HEK293T (cell line): ENCODE data around the gene PACC1.

Experiments used
- ARNT ChIP-seq: fragments of 450-650 bp; IDR thresholded peaks from 2 replicates; pipeline ENCODE4 v1.6.1; 2017; ENCODE audit warnings: mild to moderate bottlenecking
- CTBP1 ChIP-seq: fragments of 450-650 bp; IDR thresholded peaks from 2 replicates; pipeline ENCODE4 v1.6.1; 2016; ENCODE audit warnings: borderline replicate concordance
- ELF4 ChIP-seq: fragments of 450-650 bp; IDR thresholded peaks from 2 replicates; pipeline ENCODE4 v1.6.1; 2017; ENCODE audit warnings: antibody characterized with exemption
- FOXA1 ChIP-seq: fragments of 450-650 bp; IDR thresholded peaks from 2 replicates; pipeline ENCODE4 v1.6.1; 2016; ENCODE audit warnings: mild to moderate bottlenecking
- FOXK2 ChIP-seq: fragments of 450-650 bp; IDR thresholded peaks from 2 replicates; pipeline ENCODE4 v1.6.1; 2016; ENCODE audit warnings: mild to moderate bottlenecking
- FOXM1 ChIP-seq: fragments of 450-650 bp; IDR thresholded peaks from 2 replicates; pipeline ENCODE4 v1.6.1; 2017; ENCODE audit warnings: mild to moderate bottlenecking, borderline replicate concordance
- HDGF ChIP-seq: fragments of 450-650 bp; IDR thresholded peaks from 2 replicates; pipeline ENCODE4 v1.6.1; 2017; ENCODE audit warnings: antibody characterized with exemption, borderline replicate concordance
- L3MBTL2 ChIP-seq: fragments of 450-650 bp; conservative IDR thresholded peaks from 2 replicates; pipeline ENCODE4 v1.6.1; 2016; ENCODE audit warnings: mild to moderate bottlenecking
- NFRKB ChIP-seq: fragments of 450-650 bp; IDR thresholded peaks from 2 replicates; pipeline ENCODE4 v1.6.1; 2016; ENCODE audit warnings: mild to moderate bottlenecking, moderate library complexity
- SP1 ChIP-seq: fragments of 450-650 bp; IDR thresholded peaks from 2 replicates; pipeline ENCODE4 v1.6.1; 2017
- SUZ12 ChIP-seq: fragments of 450-650 bp; IDR thresholded peaks from 2 replicates; pipeline ENCODE4 v1.6.1; 2016; ENCODE audit warnings: mild to moderate bottlenecking
- TARDBP ChIP-seq: fragments of 450-650 bp; IDR thresholded peaks from 2 replicates; pipeline ENCODE4 v1.6.1; 2016
- TF ChIP-seq, protein P1 (sequence below): fragments of 450-650 bp; IDR thresholded peaks from 2 replicates; pipeline ENCODE4 v1.6.1; 2016

GRCh38 chr1:212430955-212431394, 16.3 kb upstream of the PACC1 start:
- TF ChIP-seq ARNT (no peak), NFRKB (no peak), SP1 (no peak), SUZ12 (no peak), HDGF (no peak), FOXM1 (no peak), L3MBTL2 (no peak), FOXK2 (no peak), CTBP1 (no peak), FOXA1 (no peak), TARDBP (no peak), ELF4 (no peak)
- TF ChIP-seq, protein P1, sequence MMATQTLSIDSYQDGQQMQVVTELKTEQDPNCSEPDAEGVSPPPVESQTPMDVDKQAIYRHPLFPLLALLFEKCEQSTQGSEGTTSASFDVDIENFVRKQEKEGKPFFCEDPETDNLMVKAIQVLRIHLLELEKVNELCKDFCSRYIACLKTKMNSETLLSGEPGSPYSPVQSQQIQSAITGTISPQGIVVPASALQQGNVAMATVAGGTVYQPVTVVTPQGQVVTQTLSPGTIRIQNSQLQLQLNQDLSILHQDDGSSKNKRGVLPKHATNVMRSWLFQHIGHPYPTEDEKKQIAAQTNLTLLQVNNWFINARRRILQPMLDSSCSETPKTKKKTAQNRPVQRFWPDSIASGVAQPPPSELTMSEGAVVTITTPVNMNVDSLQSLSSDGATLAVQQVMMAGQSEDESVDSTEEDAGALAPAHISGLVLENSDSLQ = no peak
